GM21367 (cell line): ENCODE measurements around the gene USP30.

ENCODE experiments used
- ATAC-seq: cut with Tn5 transposase; IDR thresholded peaks from one replicate; pipeline ENCODE4 v1.9.1; 2021; ENCODE audit not compliant: unreplicated experiment

Gene USP30

DNA sequence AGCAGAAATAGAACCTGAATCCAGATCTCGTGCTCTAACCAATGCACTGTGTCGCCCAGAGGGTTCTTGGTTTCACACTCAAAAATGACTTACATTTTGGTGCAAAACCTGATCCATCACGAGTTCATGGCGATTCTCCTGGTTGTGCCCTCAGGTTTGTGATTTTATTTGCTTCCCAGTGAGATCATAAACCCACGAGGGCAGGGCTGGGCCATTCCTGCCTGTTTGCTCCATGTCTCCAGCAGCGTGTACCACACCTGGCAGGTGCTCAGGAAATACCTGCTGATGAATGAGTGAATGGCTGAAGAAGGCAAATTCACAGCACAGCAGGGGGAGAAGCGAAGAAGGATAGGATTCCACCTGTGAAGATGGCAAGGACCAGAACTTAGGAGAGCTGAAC is 73.4 kb downstream of the USP30 start:
- ATAC-seq, result no peak

DNA sequence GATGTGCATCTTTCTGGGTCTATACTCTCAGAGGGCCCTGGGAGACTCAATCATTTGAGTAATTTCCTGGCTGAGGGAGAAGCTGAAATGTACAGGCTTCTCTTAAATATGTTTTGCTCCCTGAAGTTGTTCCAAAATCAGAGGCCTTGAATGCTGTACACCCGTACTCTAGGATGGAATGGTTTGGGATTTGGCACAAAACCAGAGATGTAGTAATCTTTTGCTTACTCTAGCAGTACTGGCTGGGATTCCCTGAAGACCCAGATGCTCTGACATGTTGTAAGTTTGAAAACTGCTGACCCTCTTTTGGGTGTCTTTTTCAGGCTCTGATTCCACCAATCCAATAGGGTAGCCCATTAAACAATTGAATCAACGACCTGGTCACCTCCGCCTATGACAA is 74.4 kb downstream of the USP30 start:
- no peak for ATAC-seq

DNA sequence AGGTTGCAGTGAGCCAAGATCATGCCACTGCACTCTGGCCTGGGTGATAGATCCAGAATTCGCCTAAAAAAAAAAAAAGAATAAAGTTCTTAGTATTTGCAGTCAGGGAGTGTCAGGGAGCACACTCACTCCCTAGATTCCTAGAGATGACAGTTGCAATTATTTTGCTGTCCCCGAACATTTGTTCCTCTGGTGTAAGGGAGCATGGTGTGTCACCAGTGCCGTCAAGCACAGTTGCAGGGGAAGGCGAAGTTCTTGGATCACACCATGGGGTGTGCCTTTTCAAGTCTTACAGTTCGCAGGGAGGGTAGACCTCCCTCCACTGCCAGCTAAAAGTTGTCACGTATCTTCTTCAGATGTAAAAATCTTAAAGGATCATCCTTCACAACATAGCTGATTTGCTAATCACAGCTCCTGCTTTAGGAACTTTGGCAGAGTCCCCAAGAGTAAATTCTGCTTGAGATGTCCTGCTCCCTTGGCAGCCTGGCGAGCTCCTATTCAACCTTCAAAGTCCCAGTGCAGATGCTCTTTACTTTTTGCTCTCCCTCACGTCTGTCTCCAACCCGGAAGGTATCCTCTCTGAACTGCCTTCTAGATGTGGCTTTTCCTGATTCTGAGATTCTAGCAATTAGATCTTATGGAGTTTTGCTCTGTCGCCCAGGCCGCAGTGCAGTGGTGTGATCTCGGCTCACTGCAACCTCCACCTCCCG is 75.3 kb downstream of the USP30 start:
- ATAC-seq, result no peak

DNA sequence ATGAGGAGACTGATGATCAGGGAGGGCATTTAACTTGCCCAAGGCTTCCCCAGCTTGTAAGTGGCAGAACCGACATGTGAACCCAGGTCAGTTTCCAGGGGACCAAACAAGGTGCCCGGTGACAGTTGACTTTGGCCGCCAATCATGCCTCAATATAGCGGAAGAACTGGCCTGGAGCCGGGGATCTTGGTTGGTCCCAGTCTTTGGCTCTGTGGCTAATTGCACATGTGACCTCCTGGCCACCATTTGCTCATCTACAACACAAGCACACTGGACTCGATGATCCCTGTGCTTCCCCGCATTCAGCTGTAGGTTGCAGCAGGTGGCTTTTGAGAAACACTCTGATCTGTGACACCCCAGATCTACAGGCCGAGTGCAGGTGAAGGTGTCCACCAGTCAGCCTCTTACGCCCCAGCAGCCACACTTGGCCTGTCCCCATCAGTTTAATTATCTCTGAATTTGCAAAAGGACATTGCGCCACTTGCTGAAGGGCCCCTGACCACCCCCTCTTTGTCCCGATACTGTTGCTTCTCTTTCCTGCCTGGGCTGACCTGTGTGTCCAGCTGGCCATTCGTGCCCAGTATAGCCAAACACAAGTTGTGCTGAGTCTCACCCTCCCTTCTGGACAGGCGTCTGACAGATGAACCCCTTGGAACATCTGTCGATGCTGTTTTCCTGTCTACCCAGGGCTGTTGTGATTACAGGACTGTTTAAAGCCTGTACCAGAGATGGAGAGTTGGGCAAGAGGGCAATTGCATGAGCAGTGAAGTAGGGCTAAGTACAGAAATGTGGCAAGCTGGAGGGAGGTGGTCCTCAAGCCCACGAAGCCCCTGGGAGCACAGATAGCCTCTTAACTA is 78.1 kb downstream of the USP30 start:
- no peak for ATAC-seq

DNA sequence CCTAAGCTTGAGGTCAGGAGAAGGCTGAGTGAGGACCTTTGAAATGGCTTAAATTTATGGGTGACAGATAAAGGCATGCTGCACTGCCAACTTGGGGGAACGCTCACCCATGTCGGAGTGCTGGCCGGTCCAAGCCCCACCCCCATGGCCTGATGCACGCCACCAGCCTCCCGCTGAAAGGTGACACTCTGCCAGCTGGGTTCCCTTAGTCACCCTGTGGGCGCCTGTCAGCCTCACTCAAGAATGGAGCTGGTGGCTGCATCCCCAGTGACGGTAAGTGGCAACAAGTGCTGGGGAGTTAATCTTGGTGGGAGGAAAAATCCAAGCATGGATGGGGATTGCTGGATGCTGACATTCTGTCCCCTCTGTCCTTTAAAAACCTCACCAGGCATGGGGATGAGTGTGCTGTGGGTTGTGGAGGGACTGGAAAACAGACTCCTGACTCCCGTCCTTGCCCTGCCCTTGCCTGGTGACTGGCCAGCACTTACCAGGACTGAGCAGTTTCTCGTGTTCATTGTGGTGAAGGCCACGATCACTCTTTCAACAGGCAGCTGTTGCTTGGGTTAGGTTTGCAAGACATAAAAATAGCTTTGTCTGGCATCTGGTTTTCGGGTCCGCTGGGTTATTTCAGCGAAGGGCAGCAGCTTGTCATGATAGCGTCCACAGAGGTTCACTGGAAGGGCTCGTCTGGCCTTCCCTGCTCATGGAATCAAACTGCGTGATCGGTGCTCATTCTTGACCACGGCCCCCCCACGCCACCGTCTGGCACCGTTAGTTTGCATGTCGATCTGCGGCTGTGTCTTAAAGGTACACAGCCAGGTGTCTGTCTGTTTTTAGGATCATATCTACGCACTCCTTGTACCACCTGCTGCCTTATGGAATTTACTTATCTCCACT is 79.0 kb downstream of the USP30 start:
- no peak for ATAC-seq

DNA sequence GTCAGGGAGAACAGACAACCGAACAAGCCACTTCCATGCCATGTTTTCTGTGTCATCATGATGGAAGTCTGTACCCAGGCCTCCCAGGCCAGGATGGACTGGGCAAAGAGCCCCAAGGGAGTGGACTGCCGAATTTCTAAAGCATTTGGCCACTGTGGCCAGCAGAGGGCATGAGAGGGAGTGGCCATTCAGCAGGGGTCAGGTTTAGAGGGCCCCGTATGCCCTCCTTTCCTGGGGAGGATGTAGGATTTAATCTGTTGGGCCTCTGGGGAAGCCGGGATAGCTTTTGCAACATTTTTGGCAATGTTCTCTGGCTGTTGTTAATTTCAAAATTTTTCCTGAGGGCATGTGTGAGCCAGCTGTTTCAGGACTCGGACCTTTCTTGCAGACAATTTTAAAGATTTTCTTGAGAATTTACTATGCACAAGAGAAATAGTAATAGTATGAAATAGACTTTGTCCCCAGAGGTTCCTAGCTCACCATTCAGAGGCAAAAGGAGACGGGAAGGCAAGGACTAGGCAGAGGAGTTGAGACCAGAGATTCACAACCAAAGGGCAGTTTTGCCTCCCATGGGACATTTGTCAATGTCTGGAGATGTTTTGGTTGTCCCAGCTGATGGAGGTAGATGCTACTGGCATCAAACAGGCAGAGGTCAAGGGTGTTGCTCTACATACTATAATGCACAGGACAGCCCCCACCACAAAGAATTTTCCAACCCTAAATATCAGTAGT is 82.0 kb downstream of the USP30 start:
- ATAC-seq, result no peak

DNA sequence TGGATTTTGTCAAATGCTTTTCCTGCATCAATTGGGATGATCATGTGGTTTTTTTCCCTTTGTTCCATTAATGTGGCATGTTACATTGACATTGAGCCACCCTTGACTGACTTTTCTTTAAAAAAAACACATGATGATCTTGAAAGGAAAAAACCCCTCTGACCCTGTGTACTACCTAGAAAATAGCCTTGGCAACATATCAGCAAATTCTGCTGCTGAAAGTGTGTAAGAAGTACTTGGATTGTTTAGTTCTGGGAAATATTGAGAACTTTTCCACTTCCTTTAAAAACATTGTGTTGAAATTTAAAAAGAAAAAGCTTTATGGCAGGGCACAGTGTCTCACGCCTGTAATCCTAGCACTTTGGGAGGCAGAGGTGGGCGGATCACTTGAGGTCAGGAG is 84.7 kb downstream of the USP30 start:
- no peak for ATAC-seq
